Activated effector memory CD4-positive, alpha-beta T cell treated with Interleukin-2 at 50 U/mL for 16 hours (primary cell): ENCODE data around the gene USP48.
"Not testable (repeated sequence)": the region's sequence is repeated elsewhere in the genome, so short reads cannot be mapped to it uniquely, and the experiment has no call there.

ENCODE experiments used
- DNase-seq: peaks from one replicate; pipeline ENCODE4 v3.0.0-alpha.2; 2020

USP48 gene, protein sequence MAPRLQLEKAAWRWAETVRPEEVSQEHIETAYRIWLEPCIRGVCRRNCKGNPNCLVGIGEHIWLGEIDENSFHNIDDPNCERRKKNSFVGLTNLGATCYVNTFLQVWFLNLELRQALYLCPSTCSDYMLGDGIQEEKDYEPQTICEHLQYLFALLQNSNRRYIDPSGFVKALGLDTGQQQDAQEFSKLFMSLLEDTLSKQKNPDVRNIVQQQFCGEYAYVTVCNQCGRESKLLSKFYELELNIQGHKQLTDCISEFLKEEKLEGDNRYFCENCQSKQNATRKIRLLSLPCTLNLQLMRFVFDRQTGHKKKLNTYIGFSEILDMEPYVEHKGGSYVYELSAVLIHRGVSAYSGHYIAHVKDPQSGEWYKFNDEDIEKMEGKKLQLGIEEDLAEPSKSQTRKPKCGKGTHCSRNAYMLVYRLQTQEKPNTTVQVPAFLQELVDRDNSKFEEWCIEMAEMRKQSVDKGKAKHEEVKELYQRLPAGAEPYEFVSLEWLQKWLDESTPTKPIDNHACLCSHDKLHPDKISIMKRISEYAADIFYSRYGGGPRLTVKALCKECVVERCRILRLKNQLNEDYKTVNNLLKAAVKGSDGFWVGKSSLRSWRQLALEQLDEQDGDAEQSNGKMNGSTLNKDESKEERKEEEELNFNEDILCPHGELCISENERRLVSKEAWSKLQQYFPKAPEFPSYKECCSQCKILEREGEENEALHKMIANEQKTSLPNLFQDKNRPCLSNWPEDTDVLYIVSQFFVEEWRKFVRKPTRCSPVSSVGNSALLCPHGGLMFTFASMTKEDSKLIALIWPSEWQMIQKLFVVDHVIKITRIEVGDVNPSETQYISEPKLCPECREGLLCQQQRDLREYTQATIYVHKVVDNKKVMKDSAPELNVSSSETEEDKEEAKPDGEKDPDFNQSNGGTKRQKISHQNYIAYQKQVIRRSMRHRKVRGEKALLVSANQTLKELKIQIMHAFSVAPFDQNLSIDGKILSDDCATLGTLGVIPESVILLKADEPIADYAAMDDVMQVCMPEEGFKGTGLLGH

DNA sequence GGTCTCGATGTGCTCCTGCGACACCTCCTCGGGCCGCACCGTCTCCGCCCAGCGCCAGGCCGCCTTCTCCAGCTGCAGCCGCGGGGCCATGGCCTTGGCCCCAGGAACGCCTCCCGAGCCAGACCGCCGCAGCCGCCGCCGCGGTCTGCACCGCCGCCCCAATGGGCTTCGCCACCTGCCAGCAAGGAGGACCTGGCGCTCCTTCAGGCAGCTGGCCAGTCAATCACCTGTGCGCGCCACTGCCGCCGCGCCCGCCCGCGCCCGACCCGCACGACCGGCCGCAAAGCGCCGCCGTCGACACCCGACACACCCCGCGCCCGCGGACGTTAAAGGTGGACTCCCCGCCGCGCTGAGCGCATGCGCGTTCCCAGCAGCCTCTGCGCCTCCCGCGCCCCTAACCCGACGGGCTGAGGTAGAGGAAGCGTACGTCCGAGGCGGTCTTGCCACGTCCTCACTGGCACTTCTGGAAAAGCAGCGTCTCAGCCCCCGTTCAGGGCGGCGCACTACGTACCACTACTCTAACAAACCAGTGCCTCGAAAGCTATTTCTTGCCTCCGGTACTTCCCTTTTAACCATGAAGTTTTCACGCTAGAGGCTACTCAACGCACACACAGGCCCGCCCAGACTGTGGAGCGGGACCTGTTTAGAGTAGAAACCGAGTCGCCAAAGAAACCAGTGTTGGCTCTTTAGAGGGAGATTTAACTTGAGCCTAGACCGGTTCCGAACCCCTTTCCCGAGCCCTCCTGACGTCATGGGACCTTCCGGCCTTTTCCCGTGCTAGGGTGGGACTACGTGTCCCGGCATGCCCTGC is at the start of gene USP48:
USP48 (minus strand) TSS at position 282 of the 811 bp plus-strand sequence; CDS start at position 90, 192 bp downstream.
- peak; percentile 98 for DNase-seq

DNA sequence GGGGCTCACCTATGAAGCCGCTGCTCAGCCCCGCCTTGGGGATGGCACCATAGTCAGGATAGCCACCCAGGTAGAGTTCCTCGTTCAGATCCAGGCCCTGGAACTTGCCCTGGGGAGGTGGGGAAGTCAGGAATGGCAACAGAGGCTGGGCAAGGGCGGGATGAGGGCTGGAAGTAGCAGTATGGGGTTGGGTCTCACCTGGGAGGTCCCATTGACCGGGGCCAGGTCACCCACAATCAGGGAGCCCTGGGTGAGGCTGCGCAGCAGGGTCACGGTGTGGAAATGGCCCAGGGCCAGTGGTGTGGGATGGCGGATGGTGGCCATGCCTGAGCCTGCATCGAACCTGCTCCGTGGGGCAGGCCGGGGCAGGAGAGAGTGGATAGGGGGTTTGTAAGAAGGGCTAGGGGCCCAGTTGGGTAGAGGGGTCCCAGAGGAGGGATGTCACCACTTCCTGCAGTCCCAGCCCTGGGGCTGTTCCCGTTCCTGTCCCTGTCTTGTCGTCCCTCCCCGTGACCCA is 48.6 kb upstream of the USP48 start:
- no peak for DNase-seq

DNA sequence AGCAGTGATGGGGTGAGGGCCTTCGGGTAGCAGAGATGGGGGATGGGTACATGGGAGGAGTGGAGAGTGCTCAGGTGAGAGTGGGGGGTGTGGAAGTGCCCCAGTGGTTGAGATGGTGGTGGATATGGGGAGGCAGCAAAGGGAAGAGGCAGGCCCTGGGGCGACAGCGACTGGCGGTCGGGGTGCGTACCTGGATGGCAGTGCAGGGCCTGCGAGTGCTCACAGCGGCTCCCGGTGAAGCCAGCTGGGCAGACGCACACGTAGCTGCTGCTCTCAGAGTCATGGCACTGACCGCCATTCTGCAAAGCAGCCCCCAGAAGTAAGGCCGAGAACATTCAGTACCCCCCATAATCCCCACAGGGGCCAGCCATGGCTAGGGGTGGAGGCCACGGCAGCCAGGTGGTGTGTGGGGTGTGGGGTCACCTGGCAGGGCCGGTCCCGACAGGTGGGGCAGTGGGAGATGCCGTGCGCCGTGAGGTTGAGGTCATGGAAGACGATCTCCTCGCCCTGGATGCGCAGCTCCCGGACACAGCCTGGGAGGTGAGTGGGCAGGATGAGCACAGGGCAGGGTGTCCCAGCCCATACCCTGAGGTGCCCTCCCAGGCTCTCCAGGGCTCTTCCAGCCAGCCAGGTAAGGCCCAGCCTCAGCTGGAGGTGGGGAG is 48.0 kb upstream of the USP48 start:
- no peak for DNase-seq

DNA sequence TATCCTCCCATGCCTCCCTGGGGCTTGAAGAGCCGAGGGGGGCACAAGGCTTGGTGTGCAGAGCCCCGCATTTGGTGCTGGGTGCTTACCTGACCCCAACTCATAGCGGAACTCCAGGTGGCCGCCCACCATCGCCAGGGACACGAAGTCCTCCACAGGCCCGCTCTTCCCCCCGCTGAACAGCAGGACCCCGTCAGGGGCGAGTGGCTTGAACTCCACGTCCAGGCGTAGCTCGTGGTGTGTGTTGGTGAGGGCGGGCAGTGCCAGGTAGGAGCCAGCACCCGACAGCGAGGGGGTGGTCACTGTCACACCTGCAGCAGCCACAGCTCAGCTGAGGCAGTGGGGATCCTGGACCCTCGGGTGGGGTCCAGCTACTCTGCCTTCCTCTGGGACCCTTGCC is 46.3 kb upstream of the USP48 start:
- no peak for DNase-seq

DNA sequence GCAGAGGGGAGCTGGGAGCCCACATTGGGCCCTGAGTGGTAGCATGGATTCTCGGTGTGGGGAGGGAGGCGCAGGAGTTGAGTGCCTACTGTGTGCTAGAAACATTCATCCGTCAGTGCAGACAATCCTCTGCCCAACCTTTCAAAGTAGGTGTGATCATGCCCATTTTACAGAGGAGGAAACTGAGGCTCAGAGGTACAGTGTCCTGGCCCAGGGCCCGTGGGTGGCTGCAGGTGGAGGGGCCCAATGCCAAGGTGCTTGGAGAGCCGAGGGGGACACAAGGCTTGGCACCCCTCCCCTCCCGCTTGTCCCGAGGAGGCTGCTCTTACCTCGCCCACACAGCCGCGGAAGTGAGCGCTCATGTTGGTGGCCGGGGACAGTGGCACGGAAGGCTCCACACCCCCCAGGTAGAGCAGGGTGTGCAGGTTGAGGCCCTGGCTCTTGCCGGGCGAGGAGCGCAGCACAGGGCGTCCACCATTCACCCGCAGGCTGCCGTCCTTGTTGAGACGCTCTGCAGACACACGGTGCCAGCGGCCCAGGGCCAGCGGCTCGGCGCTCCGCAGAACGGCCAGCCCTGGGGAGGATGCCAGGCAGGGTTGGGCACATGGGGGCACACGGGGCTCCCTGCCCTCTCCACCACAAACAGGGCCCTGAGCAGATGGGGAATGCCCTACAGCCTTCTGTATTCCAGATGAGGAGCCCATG is 45.7 kb upstream of the USP48 start:
- no peak for DNase-seq

DNA sequence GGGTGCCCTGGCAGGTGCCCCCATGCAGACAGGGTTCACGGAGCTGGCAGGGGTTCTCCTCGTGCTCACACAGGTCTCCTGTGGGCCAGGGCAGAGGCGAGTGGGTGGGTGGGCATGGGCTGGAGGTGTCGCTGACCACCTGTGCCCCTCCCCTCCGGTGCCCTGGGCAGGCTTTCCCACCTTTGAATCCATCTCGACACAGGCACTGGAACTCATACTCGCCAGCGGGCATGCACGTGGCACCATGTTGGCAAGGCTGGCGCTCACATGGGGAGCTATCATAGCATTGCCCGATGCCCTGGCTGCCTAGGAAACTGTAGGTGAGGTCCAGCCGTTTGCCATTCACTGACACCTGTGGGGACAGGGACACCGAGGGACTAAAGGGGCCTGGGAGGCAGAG is 45.1 kb upstream of the USP48 start:
- no peak for DNase-seq

DNA sequence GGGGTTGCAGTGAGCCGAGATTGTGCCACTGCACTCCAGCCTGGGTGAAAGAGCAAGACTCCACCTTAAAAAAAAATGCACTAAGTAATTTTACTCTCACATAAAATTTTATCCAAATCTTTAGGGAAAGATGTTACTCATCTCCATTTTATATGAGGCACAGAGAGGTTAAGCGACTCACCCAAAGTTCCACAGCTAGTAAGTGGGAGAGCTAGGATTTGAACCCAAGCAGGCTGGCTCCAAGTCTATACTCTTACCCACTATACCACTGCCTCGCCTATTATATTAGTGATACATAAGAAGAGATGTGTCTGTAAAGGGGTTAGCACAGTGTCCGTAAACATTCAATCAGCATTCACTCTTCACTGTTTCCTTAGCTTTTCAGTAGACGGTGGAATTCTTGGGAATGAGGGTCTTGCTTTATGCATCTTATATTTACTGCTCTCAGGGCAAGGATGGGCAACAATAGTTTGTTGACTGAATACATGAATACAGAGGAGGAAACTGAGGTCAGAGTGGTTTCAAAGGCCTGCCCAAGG is 44.3 kb upstream of the USP48 start:
- no peak for DNase-seq

DNA sequence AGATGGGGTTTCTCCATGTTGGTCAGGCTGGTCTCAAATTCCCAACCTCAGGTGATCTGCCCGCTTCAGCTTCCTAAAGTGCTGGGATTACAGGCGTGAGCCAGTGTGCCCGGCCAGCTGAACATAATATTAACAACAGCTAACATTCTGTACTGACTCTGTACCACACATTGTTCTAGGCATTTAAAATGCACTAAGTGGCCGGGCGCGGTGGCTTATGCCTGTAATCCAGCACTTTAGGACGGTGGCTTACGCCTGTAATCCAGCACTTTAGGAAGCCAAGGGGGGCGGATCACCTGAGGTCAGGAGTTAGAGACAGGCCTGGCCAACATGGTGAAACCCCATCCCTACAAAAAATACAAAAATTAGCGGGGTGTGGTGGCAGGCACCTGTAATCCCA is 43.7 kb upstream of the USP48 start:
- not testable (repeated sequence) for DNase-seq

DNA sequence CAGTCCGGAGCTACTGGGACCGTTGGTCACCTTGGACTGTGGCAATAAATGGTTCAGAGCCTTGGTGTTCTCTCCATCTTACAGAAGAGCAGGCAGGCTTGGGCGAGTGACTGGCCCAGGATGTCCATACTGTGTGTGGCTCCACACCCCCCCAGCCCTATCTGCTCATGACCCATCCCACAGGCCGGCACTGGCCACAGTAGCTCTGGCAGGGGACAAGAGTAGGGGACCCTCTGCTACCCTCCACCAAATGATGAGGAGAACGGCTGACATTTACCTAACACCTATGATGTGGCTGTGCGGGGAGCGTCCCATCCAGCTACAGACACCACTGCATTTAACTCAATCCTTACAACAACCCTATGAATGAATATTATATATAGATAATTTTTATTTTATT is 42.4 kb upstream of the USP48 start:
- DNase-seq, result no peak

DNA sequence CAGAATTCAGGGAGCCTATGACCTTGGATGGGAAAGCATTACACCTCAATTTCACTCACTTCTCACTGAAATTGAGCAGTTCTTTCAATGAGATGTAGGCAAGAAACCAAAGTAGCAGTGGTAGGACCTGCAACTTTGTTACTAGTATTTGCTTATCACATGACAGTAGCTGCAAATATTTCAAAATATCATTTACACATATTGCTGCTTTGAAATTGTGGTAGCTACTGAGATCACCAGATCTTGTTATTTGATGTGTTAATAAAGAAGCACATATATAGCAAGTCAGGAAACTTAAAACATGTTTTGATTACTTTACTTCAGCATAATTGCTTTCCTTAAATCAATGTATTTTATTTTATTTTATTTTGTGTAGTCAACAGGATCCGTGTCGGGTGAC is 42.0 kb upstream of the USP48 start:
- no peak for DNase-seq

DNA sequence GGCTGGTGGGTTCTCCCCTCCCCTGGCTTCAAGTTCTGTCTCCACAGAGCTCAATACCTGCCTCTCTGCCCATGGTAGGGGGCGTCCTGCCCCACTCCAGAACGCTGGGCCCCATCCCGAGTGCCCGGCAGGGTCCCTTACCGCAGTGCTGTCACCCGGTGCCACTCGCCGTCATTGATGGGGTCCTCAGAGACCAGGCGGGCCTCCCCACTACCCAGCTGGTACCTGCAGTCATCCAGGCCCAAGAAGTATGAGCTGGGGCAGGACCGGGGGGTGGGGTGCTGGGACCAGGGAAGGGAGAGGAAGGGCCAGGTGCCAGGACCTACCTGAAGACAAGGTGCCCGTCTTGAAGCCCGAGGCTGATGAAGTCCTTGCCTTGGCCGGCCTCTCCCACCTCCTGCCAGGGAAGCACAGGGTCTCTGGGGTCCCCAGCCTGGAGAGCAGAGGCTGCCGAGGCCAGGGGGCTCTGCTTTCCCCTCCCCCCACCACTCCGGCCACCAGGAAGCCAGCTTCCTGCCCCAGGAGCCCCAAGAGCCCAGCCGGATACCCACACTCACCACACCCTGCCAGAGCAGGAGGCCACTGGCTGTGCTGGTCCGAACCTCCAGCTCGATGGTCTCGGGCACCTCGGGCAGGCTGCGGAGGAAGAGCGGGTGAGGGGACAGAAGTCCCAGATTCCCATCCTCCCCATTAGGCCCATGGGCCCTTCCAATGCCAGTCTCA is 41.2 kb upstream of the USP48 start:
- DNase-seq, result no peak

DNA sequence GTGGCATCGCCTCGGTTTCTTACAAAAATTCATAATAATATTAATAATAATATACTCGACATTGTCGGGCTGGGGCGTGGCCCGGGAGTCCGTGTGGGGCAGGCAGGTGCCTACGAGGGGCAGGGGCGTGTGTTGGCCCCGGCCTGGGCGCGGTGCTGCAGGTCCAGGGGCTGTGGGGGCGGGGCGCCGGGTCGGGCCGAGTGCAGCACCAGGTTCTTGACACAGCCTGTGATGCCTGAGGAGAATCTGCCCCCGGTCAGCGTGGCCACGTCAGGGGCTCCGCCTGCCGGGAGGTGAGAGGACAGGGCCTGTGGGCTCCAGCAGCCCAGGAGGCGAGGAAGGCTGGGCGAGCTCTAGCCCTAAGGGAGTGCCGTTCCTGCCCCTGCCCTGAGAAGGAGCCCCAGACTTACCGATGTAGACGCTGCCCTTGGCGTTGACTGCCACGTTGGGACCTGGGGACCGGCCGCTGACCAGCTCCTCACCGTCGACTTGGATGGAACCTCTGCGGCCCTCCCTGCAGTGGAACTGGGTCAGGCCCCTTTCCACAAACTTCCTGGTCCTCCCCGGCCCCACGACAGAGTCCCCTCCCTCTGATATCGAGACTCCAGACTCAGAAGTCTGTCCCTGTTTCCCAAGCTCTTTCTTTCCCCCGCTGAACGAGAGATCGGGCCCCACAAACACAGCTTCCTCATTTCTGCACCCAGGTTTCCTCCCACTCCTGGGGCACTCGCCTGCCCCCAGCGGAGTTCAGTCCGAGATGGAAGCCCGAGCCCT is 40.4 kb upstream of the USP48 start:
- no peak for DNase-seq

DNA sequence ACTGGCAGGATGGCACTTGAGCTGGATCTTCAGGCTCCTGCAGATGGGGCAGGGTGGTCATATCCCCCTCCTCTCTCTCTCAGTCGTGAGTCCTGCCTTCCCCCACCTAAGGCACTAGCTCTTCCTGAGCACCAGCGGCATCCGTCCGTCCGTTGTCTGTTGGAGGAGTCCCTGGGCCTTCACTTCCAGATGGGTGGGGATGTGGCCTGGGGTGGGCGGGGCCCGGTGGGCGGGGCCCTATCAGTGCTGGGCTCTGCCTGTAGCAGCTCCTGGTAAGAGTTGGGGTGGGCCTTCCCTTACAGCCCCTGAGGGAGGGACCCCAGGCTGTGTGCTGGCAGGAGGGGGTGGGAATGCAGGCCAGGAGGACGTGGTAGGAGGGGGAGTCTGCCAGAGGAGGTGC is 39.4 kb upstream of the USP48 start:
- DNase-seq, result no peak

DNA sequence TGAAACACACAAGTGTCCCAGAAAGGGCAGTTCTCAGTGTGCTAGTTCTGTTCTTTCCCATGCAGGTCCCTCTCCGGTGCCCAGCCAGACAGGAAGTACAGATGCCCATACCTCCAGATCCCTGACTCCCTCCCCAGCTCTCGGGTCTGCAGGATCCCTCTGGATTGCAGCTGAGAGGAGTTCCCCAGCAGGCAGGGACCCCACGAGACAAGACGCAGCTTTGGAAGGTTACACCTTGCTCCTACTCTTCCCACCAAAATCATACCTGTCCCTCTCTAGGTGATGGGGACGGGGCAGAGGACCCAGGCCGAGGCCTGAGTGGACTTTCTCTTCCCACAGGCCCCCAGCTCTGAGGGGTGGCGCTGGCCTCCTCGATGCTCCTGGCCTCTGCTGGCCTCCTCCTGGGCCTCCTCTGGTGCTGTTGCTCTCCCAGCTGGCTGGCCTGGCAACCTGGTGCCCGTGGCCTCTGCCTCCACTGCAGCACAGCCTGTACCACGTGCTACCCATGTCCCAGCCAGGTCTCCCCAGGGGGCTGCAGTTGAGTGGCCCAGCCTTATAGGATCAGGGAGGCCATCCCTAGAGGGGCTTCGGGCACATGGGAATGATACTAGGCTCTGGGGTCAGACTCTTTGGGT is 38.6 kb upstream of the USP48 start:
- DNase-seq, result no peak

DNA sequence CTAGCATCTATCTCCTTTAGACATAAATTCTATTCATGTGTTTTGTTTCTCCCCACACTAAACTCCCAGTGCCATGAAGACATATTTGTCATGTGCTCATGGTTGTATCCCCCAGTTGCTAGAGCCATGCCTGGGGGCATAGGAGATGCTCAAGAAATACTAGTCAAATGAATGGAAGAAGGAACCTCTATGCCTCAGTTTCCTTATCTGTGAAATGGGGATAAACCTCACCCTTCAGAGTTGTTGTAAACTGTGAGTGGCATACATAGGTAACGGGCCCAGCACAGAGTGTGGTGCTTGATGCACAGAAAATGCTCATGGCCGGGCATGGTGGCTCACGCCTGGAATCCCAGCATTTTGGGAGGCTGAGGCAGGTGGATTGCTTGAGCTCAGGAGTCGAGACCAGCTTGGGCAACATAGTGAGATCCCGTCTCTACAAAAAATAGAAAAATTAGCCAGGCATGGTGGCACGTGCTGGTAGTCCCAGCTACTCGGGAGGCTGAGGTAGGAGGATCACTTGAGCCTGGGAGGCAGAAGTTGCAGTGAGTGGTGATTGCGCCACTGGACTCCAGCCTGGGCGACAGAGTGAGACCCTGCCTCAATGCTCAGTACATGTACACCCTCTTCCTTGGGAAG is 37.8 kb upstream of the USP48 start:
- DNase-seq, result no peak

DNA sequence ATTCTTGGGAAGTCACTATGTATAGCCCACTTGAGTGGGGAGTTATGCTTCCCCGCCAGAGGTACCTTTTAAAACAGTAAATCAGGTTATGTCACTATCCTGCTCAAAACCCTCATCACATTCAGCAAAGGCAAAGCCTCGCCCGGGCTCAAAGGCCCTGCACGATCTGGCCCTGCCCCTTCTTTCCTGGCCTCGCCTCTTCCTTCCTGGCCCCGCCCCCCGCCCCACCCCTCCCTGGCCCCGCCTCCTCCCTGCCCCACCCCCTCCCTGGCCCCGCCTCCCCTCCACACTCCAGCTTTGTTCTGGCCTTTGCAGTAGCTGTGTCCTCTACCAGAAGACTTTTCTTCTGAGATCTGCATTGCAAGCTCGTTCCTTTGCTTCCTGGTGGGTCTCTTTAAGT is 35.7 kb upstream of the USP48 start:
- peak; percentile 3 for DNase-seq

DNA sequence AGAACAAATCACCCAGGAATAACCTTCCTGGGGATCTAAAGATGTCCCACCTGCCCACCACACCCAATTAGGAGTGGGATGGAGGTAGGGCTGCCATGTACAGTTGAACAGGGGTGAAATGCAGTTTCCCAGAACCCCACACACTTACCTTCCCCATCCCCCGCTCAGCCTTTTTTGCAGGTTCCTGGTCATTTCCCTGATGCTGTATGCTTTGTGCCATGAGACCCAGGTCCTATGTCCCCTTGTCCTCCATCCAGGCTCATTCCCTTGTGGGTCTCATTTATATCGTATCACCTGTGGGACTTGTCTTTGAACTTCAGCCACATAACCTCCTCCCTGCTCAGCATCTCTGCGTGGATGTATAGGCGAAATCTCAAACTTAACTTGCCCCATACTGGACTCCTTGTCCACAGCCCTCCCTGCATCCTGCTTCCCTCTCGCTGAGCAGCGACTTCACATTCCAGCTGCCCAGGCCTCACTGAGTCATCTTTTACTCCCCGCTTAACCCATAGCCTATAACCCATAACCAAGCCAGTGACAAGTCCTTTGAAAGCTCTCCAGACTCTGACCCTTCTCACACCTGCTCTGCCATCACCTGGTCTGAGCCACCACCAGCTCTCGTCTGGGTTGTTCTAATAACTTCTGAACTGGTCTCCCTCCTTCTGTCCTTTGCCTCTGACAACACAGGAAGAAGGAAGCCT is 33.8 kb upstream of the USP48 start:
- DNase-seq, result no peak
